ENCODE results near the gene MCUB.
"Not testable (repeated sequence)": the region's sequence is repeated elsewhere in the genome, so short reads cannot be mapped to it uniquely, and the experiment has no call there.

Gene MCUB

GRCh38 chr4:109578846-109579245 is 18.8 kb downstream of the MCUB start:
- DNase-seq (ENCODE audit: low read depth in 2 of 2) = no peak

- DNase-seq (ENCODE audit: low read depth in 2 of 2) = not testable (repeated sequence)
Observed at GRCh38 chr4:109579997-109580396, 20.0 kb downstream of the MCUB start.

GRCh38 chr4:109588176-109588575 is 28.1 kb downstream of the MCUB start:
- peak; percentile 19 to 36 for DNase-seq (ENCODE audit: low read depth in 2 of 2)

DNA sequence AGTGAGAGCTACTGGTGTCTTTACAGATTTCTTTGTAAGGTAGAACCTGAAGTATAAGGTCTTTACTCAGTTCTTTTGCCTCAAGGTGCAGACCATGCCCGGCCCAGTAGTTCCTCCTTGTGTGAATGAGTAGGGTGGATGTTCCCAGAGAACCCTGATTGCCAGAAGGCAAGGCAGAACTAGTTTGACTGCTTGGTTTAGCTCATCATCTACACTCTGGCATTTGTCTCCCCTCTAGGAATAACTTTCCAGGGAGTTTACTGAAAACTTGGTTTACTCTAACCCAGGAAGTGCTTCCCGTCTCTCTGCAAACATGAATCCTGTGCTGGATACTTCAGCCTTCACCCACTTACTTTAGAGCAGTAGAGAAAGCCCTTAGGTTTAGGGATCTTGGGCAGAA is 29.1 kb downstream of the MCUB start:
- DNase-seq (ENCODE audit: low read depth in 2 of 2) = no peak

DNA sequence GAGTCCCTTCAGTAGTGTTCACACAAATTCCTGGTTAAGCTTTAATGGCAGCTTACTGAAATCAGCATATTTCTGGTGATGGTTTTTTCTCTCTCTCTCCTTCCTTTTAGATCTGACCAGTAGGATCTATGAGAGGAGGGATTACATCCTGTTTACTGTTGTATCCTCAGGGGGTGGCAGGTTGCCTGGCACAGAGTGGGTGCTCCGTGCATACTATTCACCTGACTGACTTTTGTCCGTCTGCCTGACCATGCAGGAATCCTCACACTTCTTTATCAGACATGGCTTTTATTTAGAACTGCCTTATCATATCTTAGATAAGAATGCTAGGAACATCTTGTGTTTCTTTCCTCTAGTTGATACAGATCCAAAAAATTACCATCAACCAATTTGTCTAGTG is 29.6 kb downstream of the MCUB start:
- no peak for DNase-seq (ENCODE audit: low read depth in 2 of 2)

DNA sequence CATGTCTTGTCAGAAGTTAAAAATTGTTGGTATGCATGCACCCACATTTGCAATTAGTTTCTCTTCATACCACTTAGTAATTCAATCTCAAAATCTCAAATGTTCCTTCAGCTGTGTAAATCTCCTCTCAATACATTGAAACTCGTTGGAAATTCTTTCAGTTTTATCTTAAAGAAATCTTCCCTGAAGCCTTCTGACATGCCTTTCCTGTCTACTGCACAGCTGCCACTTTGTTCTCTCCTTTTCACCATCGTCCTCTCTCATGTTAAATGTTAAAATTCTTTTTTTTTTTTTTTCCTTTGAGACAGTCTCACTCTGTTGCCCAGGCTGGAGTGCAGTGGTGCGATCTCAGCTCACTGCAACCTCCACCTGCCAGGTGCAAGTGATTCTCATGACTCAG is 30.9 kb downstream of the MCUB start:
- no peak for DNase-seq (ENCODE audit: low read depth in 2 of 2)

GRCh38 chr4:109592367-109592766 is 32.3 kb downstream of the MCUB start:
- no peak for DNase-seq (ENCODE audit: low read depth in 2 of 2)

DNA sequence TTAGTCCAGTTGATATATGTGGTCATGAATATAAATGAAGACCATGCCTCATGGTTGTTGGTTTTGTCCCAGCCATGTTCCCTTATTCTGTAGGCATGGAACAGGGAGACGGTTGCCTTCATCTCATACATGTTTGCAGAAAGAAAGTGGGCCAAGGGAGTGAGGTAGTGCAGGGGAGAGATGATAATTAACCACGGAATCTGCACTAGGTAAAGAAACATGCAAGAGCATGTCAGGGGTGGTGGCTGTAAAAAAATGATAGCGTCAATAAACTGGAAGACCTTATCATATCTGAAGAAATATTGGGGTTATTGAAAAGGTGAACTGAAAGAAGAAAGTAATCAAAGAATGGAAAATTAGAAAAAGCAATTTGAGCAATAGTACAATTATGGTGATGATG is 35.1 kb downstream of the MCUB start:
- DNase-seq (ENCODE audit: low read depth in 2 of 2) = not testable (repeated sequence)

DNA sequence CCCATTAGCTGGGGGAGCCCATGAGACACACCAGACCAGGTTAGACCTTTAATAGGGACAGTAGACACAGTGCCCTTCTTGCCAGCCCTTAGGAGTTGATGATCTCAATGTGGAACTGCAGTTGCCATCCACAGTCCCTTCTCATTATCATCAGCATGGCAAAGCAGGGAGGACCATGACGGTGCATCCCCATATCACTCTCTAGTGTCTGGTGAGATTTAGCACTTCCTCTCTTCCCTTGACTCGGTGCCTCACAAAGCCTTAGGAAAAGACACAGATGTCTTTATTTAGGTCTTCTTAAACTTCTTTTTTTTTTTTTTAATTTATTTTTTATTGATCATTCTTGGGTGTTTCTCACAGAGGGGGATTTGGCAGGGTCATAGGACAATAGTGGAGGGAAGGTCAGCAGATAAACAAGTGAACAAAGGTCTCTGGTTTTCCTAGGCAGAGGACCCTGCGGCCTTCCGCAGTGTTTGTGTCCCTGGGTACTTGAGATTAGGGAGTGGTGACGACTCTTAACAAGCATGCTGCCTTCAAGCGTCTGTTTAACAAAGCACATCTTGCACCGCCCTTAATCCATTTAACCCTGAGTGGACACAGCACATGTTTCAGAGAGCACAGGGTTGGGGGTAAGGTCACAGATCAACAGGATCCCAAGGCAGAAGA is 36.5 kb downstream of the MCUB start:
- DNase-seq (ENCODE audit: low read depth in 2 of 2) = not testable (repeated sequence)

GRCh38 chr4:109599046-109599652 is 39.1 kb downstream of the MCUB start:
- no peak for DNase-seq (ENCODE audit: low read depth in 2 of 2)

GRCh38 chr4:109600431-109600830 is 40.4 kb downstream of the MCUB start:
- no peak for DNase-seq (ENCODE audit: low read depth in 2 of 2)

GRCh38 chr4:109601336-109601735 is 41.3 kb downstream of the MCUB start:
- DNase-seq (ENCODE audit: low read depth in 2 of 2) = no peak

- no peak for DNase-seq (ENCODE audit: low read depth in 2 of 2)
Observed at GRCh38 chr4:109607976-109608375, 47.9 kb downstream of the MCUB start.

- no peak for DNase-seq (ENCODE audit: low read depth in 2 of 2)
Observed at GRCh38 chr4:109608879-109609278, 48.8 kb downstream of the MCUB start.

DNA sequence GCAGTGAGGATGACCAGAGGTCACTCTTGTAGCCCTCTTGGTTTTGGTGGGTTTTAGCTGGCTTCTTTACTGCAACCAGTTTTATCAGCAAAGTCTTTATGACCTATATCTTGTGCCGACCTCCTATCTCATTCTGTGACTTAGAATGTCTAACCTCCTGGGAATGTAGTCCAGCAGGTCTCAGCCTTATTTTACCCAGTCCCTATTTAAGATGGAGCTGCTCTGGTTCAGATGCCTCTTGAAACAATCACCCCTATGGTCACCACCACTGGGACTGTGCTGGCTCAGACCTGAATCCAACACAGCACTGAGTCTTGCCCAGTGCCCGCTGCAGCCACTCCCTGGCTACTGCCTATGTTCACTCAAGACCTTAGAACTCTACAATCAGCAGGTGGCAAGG is 49.4 kb downstream of the MCUB start:
- no peak for DNase-seq (ENCODE audit: low read depth in 2 of 2)

DNA sequence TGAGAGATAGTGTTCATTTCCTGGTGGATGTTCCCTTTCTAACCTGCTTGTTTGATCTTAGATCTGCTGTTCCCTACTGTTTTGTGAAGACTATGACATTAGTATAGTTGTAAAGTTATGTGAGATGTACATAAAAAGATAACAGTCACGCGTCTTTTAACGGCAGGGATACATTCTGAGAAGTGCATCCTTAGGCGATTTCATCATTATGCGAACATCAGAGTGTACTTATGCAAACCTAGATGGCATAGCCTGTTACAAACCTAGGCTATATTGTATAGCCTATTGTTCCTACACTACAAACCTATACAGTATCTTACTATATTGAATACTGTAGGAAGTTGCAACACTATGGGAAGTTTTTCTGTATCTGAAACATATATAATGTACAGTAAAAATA is 50.4 kb downstream of the MCUB start:
- no peak for DNase-seq (ENCODE audit: low read depth in 2 of 2)

GRCh38 chr4:109611045-109611646 is 51.1 kb downstream of the MCUB start:
- no peak for DNase-seq (ENCODE audit: low read depth in 2 of 2)

DNA sequence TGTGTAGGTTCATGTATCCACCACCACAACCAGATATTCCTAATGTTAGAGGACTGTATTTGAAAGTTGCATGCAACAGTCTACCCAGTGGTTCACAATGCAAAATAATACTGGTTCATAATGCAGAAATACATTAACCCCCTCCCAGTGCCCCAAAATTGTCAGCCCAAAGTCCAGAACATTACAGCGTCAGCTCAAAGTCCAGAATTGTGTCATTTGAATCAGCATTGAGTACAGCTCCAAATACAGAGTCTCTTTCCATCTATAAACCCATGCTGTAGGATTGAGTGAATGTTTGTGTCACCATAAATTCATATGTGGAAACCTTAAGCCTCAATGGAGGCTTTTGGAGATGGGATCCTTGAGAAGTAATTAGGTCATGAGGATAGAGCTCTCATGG is 54.0 kb downstream of the MCUB start:
- no peak for DNase-seq (ENCODE audit: low read depth in 2 of 2)

DNA sequence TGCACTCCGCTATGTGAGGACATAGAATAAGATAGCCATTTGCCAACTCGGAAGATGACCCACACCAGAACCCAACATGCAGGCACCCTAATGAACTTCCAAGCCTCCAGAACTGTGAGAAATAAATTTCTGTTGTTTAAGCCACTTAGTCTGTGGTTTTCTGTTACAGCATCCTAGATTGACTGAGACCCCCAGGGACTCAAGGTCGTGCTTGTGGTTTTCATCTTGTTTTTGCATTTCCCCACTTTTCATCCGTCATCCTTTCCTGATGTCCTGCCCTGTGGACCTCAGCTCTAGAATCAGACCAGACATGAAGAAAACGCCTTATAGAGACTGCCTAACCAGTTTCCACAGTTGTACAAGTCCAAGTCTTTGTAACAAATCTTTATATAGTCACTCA is 54.4 kb downstream of the MCUB start:
- no peak for DNase-seq (ENCODE audit: low read depth in 2 of 2)

DNA sequence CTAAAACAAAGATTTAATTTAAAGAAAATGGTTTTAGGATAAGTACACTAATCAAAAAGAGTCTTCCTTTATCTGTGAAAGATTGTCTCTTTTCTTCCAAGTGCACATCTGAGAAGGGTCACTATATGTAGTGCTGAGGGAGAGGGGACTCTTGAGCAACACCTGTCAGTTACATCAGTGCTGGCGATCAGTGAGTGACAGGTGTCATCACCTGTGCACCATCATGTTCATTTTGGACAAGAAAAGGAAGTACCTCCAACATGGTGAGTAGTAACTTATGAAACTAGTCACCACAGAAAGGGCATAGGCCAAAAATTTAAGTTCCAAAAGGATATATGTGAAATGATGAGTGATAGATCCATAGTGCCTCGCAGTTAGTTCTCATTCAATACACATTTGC is 55.7 kb downstream of the MCUB start:
- DNase-seq (ENCODE audit: low read depth in 2 of 2) = no peak

DNA sequence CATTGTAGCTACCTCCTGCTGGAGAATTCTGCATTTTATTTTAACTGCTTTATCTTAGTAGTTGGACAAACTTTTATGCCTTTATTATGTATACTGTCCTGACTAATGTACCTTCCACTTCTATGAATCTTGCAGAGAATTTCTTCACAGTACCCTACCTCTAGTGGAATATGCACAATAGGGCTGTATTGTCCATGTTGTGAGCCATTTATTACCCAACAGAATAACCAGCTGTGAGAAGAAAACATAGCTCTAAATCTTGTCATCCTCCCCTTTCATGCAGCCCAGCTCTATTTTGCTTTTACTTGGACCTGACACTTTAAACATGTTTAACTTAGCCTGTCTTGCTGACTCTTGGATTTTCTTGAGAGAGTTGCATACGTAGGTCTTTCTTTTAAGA is 56.2 kb downstream of the MCUB start:
- DNase-seq (ENCODE audit: low read depth in 2 of 2) = no peak

- DNase-seq (ENCODE audit: low read depth in 2 of 2) = no peak
Observed at GRCh38 chr4:109622626-109623025, 62.6 kb downstream of the MCUB start.

- no peak for DNase-seq (ENCODE audit: low read depth in 2 of 2)
Observed at GRCh38 chr4:109624536-109624935, 64.5 kb downstream of the MCUB start.

GRCh38 chr4:109627361-109627760 is 67.3 kb downstream of the MCUB start:
- DNase-seq (ENCODE audit: low read depth in 2 of 2) = no peak
